ENCODE measurements around the gene ZSCAN21.
A peak's percentile ranks its signal among the peaks of the same experiment; 100 is the strongest.

Gene ZSCAN21

GRCh38 chr7:100079024-100079560 is 29.5 kb downstream of the ZSCAN21 start:
- no peak for DNase-seq

- DNase-seq: no peak
Measured at GRCh38 chr7:100080907-100081534, 31.4 kb downstream of the ZSCAN21 start.

GRCh38 chr7:100081535-100082102 is 32.0 kb downstream of the ZSCAN21 start, which contains the start of gene ZNF3:
TSS of gene ZNF3 (minus strand) at chr7:100081723. CDS start at chr7:100077357, 4,366 bp downstream.
- peak; percentile 88 to 99 (median 95) for DNase-seq

DNA sequence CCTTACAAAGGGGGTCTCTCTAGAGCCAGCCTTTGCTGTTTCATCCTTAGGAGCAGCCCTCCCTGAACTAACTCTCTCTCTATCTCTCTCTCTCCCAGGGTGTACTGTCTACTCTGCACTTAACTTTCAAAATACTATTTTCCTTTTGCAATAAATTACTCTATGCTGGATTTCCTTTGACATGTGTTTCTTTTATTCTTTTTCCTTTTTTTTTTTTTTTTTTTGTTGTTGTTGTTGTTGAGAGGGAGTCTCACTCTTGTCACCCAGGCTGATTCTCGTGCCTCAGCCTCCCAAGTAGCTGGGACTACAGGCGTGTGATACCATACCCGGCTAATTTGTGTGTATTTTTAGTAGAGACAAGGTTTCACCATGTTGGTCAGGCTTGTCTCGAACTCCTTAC is 33.4 kb downstream of the ZSCAN21 start:
- no peak for DNase-seq

GRCh38 chr7:100085515-100085914 is 35.9 kb downstream of the ZSCAN21 start:
- no peak for DNase-seq

- no peak for DNase-seq
Measured at GRCh38 chr7:100087055-100087750, 37.6 kb downstream of the ZSCAN21 start.

GRCh38 chr7:100088095-100088620 is 38.6 kb downstream of the ZSCAN21 start:
- no peak for DNase-seq

DNA sequence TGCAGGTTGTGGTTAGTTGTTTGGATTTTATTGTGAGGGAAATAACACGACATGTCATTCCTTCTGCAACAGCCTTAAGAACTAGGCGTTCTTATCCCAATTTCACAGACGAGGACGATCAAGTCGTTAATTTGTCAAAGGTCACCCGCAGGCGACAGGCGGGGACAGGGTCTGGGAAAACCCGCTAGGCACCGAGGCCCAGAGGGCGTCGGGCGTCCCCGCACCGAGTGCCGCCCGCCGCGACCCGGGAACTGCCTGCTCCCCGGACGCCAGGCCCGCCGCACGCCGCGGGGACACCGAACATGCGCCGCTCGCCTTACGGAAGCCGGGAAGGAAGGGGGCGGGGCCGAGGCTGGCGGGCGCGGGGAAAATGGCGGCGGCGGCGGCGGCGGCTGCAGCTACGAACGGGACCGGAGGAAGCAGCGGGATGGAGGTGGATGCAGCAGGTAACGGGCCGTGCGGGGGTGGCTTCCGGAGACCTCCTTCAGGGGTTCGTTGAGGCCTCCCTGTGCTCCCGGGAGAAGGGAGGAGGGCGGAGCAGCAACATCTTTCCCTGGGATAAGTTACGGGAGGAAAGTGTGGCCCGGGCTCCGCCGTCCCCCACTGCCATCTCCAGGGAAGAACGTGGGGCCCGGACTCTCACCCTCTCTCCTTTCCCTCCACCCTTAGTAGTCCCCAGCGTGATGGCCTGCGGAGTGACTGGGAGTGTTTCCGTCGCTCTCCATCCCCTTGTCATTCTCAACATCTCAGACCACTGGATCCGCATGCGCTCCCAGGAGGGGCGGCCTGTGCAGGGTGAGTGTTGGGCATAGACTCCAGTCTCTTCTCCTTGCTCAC is 39.3 kb downstream of the ZSCAN21 start, which contains the start of gene COPS6:
COPS6 (plus strand) TSS at position 349 of the 837 bp plus-strand sequence; CDS start at position 371, 22 bp downstream.
- peak; percentile 81 to 89 (median 82) for DNase-seq

DNA sequence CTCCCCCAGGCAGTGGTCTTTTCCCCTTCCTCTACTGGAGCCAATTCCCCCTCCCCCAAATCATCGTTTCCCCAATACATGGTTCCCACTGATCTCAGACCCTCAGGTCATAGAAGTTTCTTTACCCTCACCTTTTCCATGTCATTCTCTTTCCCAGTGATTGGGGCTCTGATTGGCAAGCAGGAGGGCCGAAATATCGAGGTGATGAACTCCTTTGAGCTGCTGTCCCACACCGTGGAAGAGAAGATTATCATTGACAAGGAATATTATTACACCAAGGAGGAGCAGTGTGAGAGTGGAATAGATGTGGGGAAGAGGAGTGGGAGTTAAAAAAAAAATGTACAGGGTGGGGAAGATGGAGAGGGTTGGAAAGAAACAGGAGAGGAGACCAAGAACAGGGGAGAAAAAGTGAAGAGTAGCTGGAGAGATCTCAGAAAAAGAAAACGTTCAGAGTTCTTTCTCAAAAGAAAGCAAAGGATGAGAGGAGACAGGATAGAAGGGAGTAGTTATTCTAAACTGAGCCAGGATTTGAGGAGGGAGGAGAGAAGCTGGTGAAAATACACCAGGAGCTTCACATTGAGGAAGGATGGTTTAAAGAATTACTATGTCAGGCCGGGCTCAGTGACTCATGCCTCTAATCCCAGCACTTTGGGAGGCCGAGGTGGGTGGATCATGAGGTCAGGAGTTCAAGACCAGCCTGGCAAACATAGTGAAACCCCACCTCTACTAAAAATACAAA is 40.1 kb downstream of the ZSCAN21 start:
- DNase-seq: no peak

- DNase-seq: no peak
Measured at GRCh38 chr7:100090527-100091410, 41.2 kb downstream of the ZSCAN21 start.

DNA sequence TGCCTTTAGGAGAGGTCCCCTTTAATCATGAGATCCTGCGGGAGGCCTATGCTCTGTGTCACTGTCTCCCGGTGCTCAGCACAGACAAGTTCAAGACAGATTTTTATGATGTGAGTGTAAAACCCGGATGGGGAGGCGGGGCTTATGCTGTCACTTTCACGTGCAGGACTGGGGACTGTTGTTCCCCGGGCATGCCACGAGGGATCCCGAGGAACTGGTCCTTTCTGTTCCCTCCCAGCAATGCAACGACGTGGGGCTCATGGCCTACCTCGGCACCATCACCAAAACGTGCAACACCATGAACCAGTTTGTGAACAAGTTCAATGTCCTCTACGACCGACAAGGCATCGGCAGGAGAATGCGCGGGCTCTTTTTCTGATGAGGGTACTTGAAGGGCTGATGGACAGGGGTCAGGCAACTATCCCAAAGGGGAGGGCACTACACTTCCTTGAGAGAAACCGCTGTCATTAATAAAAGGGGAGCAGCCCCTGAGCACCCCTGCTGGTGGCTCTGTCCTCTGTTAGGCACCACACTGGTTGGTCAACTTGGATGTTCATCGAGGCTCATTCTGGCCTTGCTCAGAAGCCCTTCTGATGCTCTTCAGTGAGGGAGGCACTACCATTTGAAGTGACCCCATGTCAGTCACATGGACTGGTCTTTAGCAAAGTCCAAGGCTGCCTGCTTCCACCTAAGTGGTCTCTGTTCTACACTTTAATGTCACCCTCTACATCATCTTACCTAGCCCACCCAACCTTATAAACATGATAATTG is 42.0 kb downstream of the ZSCAN21 start:
- no peak for DNase-seq

DNA sequence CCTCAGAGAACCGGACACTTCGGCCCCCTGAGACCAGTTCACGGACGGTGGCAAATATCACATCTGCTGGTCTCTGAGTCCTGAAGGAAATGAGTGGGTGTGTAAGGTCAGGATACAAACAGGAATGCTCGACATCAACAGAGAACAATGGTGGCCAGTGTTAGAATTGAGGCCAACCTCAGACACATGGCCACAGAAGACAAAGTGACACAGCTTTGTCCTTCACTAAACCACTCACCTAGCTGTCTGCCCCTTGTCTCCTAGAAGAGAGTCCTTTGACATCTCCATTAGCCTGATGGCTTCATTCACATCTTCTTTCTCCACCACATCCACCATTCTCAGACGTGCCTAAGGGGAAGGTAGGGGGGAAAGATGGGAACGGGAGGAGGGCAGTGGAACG is 43.5 kb downstream of the ZSCAN21 start:
- no peak for DNase-seq

DNA sequence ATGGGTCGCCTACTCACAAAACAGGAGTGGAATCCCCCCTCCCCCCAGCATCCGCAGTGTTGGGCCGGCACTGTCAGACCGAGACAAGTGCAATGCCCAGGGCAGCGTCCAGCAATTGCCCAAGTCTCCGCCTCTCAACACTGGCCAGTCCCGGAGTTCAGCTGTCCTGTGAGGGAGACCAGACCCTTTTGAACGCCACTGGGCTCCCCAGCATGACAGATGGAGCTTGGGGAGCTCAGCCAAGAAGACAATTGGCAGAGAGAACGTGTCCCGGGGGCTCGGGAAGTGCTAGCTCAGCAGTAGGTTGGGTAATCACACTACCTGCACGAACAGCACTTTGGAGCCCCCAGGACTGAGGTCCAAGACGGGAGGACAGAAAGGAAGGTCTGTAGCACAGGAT is 43.9 kb downstream of the ZSCAN21 start:
- DNase-seq: no peak

DNA sequence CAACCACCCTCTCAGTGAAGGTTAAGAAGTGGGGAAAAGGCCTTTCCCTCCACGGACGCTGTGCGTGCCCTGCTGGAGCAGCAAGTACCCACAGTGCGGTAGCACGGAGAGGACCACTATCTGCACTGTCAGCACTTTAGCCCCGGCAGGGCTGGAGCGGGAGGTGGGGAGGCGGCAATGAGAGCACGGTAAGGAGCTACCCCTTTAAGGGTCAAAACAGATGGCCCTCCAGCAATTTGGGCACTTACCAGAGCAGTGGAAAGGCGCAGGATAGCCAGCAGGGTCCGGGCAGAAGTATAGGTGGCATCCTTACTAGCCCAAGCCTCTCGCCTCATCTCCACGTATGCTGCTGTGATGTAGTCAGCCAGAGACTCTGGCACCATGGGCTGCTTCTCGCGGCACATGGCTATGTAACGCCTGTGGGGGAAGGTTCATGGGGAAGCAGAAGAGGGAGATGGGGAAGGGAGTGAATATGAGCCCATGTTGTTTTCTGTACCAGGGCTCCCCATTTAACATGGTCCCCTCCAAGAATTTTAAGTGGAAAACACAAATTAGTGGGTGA is 44.4 kb downstream of the ZSCAN21 start:
- no peak for DNase-seq

DNA sequence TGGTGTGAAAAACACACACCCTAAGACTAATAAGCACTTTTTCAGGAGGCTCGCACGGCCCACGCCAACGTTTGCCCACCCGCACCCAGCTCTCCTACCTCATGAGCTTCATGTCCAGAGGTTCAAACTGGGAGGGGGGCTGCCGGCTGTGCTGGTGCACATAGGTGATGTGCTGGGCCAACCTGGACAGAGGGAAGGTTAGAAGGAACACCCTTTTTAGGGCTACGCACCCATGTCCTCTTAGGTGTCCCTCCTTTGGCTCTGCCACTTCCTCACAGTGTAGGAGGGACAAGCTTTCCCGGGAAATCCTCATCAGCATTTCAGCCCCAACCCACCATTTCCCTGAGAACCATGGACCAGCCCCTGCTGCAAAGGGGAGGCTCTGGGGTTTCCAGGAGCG is 45.7 kb downstream of the ZSCAN21 start:
- DNase-seq: no peak

- DNase-seq: no peak
Measured at GRCh38 chr7:100095704-100096103, 46.1 kb downstream of the ZSCAN21 start.

- DNase-seq: no peak
Measured at GRCh38 chr7:100098913-100099312, 49.3 kb downstream of the ZSCAN21 start.

DNA sequence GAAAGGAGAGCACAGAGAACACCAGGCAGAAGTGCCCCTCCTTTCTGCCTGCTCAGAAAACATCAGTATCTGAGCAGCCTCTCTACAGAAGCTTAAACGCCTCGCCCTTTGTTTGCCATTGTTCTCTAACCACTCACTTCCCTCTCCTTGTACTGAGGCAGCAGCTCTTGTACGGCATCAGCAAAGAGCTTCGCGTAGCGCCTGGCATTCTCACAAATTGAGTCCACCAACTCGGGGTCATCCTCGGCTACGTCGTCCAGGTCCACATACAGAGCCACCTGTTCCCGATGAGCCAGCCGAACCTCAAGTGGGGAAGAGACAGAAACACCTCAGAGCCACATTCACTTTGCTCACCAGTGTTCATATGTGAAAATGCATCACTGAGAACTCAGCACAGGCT is 49.9 kb downstream of the ZSCAN21 start:
- no peak for DNase-seq

- peak; percentile 75 to 97 (median 79) for DNase-seq
Measured at GRCh38 chr7:100100420-100101015, 50.9 kb downstream of the ZSCAN21 start.

Measured in T-helper 2 cell (primary cell).